AG04450 (cell line): ENCODE data around the gene ASCC1. TPM values are rescaled to one million over a fixed set of nuclear protein-coding genes. Genes with fewer than 3 reads are reported as not detected.

ENCODE experiments used
- CTCF ChIA-PET: fragments of 300-600, 350-600 bp; formaldehyde crosslinking; extraction: SDS; loops from one replicate; lab custom pipeline; 2022; ENCODE audit warnings: antibody characterized with exemption, inconsistent platforms; lab: Charles Lee
- POLR2A ChIA-PET: fragments of 350-600 bp; formaldehyde crosslinking; extraction: SDS; loops from one replicate; lab custom pipeline; 2021; ENCODE audit warnings: antibody characterized with exemption, inconsistent platforms; lab: Yijun Ruan, JAX
- DNase-seq: peaks from one replicate; pipeline ENCODE4 v3.0.0-alpha.2; 2011; ENCODE audit warnings: low read depth, low spot score
- H3K27ac ChIP-seq: one replicate; pipeline ENCODE4 v1.5.1; 2012; ENCODE audit warnings: low read depth, low read length, control low read depth
- H3K27me3 ChIP-seq: one replicate; pipeline ENCODE4 v1.6.0; 2012; ENCODE audit warnings: low read length; ENCODE audit not compliant: control insufficient read depth, insufficient read depth
- H3K4me3 ChIP-seq: 2 replicates; pipeline ENCODE4 v1.5.1; 2011; ENCODE audit warnings: mild to moderate bottlenecking, low read depth, low read length, control low read depth
- H3K9me3 ChIP-seq: 2 replicates; pipeline ENCODE4 v1.5.1; 2012; ENCODE audit warnings: low read length; ENCODE audit not compliant: control insufficient read depth, insufficient read depth
- CTCF ChIP-seq: IDR thresholded peaks from 2 replicates; pipeline ENCODE4 v1.5.1; 2011; ENCODE audit warnings: low read depth, low read length, control low read depth, inconsistent platforms
- polyA plus RNA-seq: library from polyadenylated mRNA; depleted of rRNA; stranded (reverse); fragments of >200 nt; gene quantifications from 2 replicates; pipeline ENCODE4 v1.2.3, GENCODE V29; 2011

The ASCC1 gene
- polyA plus RNA-seq, 1 experiment = 43.7 TPM

- DNase-seq = no peak
- H3K27ac ChIP-seq = no peak overlapping the region
- no peaks in the 10 kb centered on the region for H3K9me3 ChIP-seq
- H3K4me3 ChIP-seq = no peak overlapping the region
- H3K27me3 ChIP-seq = no peaks in the 10 kb centered on the region
- CTCF ChIA-PET = interaction anchor here (0.6 kb wide), 1 partner anchor 22 kb away, joined by 3 read pairs; no protein-coding TSS in a partner anchor
- TF ChIP-seq CTCF = no peak
- POLR2A ChIA-PET = no interaction called here
These were observed 15.2 kb downstream of the ASCC1 start for GRCh38 chr10:72200883-72201282.

GRCh38 chr10:72194949-72195348, 21.1 kb downstream of the ASCC1 start:
- CTCF ChIA-PET = no interaction called here
- H3K4me3 ChIP-seq = no peak overlapping the region
- no peaks in the 10 kb centered on the region for H3K9me3 ChIP-seq
- H3K27ac ChIP-seq = no peak overlapping the region
- no peaks in the 10 kb centered on the region for H3K27me3 ChIP-seq
- TF ChIP-seq CTCF = no peak
- POLR2A ChIA-PET = interaction anchor here (0.7 kb wide), 1 partner anchor 43 kb away, joined by 3 read pairs; no protein-coding TSS in a partner anchor
- no peak for DNase-seq

GRCh38 chr10:72186982-72187330, 29.1 kb downstream of the ASCC1 start:
- CTCF ChIA-PET = interaction anchor here (0.6 kb wide), 1 partner anchor 68 kb away, joined by 5 read pairs; no protein-coding TSS in a partner anchor

GRCh38 chr10:72186258-72186981, 29.7 kb downstream of the ASCC1 start:
- no peak for TF ChIP-seq CTCF
- Histone ChIP-seq H3K27me3 (no peaks in the 10 kb centered on the region), H3K4me3 (no peak overlapping the region), H3K9me3 (no peaks in the 10 kb centered on the region), H3K27ac (no peak overlapping the region)
- CTCF ChIA-PET = interaction anchor here (0.6 kb wide), 1 partner anchor 68 kb away, joined by 5 read pairs; no protein-coding TSS in a partner anchor
- no peak for DNase-seq
- POLR2A ChIA-PET = no interaction called here

More at GRCh38 chr10:72186982-72187330, 29.1 kb downstream of the ASCC1 start:
- Histone ChIP-seq H3K27me3 (no peaks in the 10 kb centered on the region), H3K27ac (no peak overlapping the region), H3K9me3 (no peaks in the 10 kb centered on the region), H3K4me3 (no peak overlapping the region)
- DNase-seq = no peak
- TF ChIP-seq CTCF = no peak
- POLR2A ChIA-PET = no interaction called here

GRCh38 chr10:72184156-72184555, 31.9 kb downstream of the ASCC1 start:
- H3K4me3 ChIP-seq = no peak overlapping the region
- ChIA-PET POLR2A (no interaction called here), CTCF (no interaction called here)
- H3K27me3 ChIP-seq = no peaks in the 10 kb centered on the region
- H3K9me3 ChIP-seq = no peaks in the 10 kb centered on the region
- H3K27ac ChIP-seq = no peak overlapping the region
- TF ChIP-seq CTCF = no peak
- no peak for DNase-seq
